Anterior cingulate cortex (tissue), 58 donors: Measurements from ENCODE around the gene VSTM4.

Experiments
- DNase-seq, 58 donors: peaks; one replicate each; lab custom pipeline; 2025; lab: John Stamatoyannopoulos, UW

Gene VSTM4

DNA sequence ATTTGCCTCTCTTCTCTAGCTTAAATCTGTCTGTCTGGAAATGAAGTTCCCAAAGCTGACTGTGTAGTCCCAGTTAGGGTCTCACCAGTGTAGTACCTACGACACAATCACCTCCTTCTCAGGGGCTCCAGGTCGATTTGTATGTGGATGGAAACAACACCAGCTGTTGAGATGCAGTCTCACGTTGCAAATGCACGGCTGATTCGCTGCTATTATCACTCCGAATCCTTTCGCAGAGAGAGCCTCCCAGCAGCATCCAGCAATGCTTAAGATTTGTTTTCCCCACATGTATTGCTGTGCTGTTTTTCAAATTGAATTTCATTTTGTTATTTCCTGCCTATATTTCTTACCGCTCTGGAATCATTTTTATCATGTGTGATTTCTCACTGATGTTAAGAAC is 16.3 kb downstream of the VSTM4 start:
- DNase-seq = no peak

DNA sequence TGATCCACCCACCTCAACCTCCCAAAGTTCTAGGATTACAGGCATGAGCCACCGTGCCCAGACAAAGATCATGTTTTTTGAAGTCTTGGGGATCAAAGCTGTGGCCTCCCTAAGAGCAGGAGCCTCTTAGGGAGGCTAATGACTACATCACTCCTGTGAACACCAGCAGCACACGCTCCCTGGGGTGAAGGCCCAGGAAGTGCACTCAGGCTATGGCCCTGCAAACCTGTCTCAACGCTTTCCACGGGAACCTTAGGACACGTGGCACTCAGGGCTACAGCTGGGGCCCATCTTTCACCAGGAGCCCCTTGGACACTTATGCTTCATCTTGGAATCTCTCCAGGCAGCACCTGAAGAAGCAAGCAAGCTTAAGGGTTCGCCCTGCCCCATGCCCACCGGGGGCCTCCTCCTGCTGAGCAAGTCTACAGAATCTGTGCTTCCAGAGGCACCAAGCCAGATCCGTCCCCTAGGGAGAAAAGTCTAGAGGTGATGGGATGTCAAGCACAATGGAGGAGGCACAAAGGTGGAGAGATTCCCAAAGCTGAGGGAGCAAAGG is 18.4 kb downstream of the VSTM4 start:
- no peak for DNase-seq

DNA sequence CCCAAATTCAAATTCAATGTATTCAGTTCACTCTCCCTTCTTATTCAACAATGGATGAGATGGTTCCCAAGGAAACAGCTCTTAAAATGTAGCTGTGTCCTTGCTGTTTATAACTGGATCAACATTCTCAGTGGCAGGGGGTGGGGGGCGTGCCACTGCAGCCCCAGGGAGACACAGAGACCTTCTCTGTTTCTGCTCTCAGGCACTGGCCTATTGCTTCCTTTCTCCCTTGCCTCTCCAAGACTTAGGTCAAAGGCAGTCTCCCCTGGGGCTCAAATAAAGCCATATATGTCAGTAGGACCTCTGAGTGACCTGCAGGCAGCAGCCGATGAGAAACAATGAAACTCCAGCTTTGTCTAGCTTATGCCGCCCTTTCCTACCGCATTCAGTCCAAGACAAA is 20.7 kb downstream of the VSTM4 start:
- no peak for DNase-seq

DNA sequence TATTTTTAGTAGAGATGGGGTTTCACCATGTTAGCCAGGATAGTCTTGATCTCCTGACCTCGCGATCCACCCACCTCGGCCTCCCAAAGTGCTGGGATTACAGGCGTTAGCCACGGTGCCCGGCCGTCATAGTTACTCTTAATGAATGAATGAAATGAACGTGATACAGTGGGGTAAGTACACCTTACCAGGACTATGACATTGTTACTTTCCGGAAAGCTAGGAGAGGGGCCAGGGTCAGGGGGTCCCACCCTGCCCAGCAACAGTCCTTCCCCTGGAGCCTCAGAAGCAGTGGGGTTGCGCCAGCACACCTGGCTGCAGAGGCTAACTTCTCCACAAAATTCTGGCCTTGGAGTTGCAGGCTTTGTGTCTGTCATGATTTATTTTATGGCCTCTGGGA is 21.4 kb downstream of the VSTM4 start:
- DNase-seq = no peak

DNA sequence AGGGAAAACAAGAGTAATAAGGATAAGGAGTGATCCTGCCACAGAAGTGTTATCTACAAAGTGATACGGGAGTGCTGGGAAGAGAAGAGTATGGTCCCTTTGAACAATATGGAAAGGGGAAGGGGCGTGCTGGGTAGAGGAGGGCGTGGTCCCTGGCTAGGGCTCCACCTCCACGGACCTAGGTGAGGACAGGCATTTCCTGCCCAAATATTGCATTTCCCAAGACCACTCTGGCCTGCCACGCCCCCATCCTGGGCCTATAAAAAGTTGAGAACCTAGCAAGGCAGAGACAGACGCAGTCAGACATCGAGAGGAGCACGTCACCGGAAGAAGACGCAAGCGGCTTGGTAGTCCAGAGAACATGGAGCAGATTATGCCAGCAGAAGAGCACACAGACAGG is 22.8 kb downstream of the VSTM4 start:
- DNase-seq = no peak

DNA sequence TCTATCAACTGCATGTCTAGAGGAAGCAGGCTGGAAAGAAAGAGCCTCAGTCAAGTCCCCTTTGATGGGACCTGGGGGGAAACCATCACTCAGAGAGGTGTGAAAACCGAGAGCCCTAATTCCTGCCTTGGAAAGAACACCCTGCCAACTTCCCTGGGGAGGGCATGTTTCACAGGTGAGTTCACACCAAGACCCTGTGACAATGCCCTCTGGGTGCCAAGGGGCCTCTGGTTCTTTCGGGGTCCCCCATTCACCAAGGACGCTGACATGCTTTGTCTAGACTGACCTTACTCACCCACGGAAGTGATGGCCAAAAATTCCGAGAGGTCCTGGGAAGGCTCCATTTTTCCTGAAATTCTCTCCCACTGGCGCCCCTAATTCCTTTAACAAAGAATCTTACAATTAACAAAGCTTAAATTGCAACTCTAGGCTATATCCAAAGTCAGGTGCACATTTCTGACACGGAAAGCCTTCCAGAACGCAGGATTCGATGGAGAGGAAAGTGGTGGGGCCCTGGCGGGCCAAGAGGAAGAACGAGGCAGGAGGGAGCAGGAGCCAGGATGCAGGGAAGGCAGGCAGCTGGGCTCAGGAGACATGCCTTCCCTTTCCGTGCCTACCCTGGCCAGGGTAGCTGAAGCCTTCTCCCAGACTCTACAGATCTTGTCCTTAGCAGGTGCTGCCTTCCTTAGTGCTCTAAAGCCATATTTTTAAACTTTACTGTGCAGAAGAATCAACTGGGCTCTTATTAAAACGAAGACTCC is 23.7 kb downstream of the VSTM4 start:
- no peak for DNase-seq

DNA sequence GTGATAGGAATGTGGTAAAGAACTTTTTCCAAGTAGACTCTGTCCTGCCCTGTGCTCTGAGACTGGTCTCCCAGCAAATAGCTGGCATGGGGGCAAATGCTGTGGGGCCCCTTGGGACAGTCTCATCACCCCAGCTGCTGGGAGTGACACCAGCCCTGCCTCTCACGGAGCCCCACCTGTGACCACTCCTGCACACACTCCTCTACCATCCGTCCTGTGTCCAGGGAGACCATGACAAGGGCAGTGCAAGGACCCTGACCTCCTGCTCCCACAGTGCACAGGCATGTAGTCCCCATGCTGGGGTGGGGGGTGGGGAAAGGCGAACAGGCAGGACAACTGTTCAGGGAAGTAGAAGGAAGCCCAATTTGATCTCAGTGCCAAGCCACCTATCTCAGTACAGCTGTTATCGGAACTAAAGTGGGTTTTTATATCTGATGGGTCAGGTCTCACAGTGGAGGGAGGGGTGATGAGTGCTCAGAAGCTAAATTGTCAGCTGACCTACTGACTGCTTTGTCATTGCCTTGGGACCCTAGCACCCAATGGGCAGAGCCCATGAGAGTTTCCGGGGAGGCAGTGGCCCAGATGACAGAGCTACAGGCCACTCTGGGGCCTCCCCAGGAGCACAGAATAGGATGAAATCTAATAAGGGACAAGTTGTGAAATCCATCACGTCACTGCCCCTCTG is 24.5 kb downstream of the VSTM4 start:
- DNase-seq = no peak

DNA sequence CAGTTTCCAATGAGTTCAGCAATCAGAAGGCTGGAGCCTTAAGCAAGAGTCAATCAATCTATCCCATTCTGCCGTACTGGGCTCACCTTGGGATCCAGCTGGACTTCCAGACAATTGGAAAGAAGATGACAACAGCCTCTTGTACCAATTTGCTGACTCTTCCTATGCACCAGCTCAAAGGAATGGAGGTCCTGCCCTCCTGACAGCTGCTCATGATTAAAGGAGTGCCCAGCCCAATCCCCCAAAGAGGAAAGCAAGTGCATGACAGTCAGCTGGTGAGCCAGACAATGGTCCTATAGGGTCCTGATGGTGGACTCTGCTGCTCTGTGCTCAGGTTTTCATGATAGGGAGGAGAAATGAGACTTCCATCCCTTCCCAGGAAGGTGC is 25.1 kb downstream of the VSTM4 start:
- no peak for DNase-seq

DNA sequence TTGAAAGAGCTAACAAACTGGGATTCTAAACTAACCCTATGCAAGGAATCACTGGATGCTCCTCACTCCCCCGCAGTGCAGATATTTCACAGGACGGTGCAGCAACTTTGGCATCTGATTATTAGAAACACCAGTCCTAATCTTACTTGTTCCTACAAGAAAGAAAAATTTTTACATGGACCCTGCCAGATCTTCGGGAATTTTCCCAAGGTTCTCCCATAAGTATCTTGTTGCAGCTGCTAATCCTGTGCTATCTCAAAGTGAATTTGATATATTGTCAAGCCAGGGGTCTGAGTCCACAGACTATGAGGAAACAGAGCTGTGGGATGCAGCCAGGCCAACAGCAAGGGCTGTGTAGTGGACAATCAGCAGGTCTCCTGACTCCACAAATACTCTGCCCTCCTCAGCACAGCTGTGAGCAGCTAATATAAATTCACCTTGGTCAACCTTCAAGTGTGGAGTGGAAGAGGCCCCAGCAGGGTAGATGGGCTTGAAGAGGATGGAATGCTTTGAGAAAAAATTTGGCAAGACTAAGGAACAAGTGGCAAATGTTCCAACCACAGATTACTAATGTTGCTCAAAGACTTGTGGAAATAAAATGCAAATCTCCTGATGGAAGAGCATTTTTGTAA is 25.6 kb downstream of the VSTM4 start:
- no peak for DNase-seq

DNA sequence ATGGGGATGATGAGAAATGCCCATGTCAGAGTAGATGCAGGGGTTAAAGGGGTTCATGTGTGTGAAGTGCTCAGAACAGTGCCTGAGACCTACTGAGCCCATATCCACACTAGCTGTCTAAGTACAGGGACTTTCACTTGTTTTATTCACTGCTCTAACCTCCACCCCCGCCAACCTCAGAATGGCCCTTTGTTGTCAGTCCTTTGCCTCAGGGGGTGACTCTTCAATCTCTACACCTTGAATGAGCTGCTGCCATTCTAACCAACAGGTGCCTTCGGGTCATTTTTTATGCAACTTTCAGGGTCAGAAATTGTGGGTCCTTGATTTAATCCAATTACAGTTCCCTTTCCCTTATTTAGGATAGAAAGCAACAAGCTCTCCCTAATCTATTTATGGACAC is 26.2 kb downstream of the VSTM4 start:
- no peak for DNase-seq

DNA sequence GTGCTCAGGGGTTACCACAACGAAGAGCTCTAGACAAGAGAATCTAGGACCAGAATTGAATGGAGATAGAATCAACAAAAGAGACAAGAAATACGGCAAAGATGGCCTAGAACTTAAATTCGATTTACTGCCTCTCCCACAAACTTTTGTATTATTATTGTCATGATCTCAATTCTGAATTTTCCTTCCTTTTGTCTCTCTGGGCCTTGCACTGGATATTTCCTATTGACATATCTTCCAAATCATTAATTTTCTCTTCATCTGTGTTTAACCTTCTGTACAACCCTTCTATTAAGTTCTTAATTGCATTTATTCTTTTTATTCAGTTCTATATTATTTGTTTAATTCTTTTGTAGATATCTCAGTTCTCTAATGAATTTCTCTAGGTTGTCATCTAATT is 28.4 kb downstream of the VSTM4 start:
- DNase-seq = no peak

DNA sequence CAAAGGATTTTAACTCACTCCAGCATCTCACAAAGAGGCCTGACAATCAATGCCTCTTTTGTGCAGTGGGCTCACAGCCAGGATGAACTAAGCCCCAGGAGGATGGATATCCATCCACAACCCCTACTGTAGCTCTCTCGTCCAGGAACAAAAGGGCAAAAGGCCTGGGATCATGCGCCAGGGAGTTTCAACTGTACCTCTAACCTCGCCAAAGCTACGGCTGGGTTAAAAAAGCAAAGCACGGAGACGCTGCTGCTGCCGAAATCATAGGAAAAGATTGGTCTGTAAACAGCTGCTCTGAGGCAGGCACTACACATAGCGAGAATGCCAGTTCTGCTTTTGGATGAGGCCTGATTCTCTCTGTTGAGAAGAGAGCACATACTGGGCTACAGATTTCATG is 32.1 kb downstream of the VSTM4 start:
- DNase-seq = peak in 19 of 58 donors; percentile 10 to 82 (median 32)

DNA sequence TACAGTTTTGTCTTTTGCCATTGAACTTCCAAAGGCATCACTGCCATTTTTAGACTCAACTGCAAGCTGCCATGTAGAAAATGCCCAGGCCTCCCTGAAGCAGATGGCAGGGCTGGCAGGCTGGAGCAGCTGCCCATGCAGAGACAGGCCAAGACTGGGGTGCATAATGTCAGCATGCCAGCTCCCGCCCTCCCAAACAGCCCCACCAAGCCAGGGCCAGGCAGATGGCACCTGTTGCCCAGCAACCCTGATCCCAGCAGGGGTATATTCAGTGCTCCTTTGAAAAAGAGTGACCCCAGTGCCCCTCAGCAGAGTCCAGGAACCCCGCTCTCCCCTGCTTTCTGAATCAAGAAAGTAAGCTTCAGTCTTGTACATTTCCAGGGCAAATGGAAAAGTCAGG is 32.6 kb downstream of the VSTM4 start:
- DNase-seq = peak in 36 of 58 donors; percentile 14 to 57 (median 34)

DNA sequence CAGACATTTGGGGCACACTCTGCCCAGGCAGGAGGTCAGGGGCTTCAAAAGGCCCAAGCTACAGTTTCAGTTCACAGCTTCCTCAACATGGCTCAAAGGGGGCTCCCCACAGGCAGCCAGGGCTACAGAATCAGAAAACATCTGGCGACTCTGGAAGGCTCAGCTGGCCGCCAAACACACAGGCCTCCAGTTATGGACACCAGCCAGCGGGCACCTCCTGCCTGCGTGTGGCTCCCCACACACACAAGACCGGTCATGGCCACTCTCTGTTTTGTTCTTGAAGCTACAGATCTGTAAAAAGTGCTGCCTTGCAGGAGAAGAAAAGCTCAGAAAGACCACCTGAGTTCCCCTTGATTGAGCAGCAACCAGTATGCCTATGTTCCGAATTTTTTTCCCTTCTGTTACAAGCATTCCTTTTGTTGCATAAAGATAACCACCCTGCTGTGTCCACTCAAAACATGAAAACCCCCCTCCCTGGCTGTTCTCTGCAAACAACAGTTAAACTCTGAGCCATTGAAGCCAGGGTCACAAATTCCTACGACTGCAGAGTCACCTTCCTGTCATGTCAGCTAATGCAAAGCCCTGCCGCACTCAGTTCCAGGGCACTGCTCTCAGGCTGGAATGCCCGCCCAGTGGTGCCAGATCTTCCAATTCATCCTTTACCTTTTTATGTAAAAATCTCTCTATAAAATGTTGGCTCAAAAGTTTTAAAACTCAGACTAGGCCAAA is 33.6 kb downstream of the VSTM4 start:
- peak in 4 of 58 donors; percentile 7 to 15 (median 10) for DNase-seq

DNA sequence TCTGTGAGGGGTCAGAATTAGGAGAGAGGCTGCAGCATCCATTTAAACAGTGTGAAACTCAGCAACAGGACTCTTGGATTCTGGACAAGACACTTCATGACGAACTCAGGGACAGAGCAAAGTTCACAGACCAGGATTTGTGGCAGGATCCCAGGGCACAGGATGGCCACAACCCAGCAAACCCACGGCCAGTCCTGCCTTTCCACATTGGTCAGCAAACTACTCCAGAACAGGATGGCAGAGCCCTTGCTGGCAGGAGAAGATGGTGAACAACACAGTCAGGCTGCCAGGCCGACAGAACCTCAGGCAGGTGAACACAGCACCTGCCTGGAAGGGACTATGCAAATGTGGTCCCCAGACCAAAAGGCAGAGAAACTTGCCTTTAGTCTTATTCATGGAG is 34.4 kb downstream of the VSTM4 start:
- DNase-seq = no peak

DNA sequence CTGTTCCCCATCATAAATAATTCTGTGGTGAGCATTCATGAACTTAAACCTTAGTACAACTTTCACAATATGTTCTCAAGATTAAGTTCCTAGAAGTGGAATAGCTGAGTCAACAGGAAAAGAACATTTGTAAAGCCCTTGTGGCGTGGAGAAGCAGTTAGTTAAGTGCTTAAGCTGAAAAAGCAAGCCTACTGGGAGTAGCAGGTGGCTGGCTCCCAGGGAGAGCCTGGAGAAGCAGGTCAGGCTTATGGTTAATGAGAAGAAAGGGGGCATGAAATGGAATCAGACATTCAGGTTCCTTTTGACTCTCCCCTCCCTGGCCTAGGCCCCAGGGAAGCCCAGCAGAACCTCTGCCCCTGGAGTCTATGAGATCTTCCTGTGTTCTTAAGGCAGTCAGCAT is 35.3 kb downstream of the VSTM4 start:
- DNase-seq = peak in 1 of 58 donors; percentile 5

DNA sequence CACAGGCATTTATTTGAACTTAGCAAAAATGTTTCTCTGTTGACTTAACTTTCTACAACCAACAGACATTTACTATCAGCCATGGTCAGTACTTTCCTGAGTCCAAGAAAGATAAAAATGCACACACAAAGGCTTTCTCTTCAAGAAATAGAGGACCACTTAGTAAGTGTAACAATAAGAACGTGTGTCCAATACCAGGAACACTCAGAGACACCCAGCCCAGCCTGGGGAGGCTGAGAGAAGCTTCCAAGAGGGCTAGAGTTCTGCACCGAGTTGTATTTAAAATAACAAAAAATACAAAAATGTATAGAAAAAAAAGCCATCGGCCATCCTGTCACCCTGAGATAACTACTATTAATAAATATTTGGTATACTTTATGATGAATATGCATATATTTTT is 35.8 kb downstream of the VSTM4 start:
- DNase-seq = no peak

DNA sequence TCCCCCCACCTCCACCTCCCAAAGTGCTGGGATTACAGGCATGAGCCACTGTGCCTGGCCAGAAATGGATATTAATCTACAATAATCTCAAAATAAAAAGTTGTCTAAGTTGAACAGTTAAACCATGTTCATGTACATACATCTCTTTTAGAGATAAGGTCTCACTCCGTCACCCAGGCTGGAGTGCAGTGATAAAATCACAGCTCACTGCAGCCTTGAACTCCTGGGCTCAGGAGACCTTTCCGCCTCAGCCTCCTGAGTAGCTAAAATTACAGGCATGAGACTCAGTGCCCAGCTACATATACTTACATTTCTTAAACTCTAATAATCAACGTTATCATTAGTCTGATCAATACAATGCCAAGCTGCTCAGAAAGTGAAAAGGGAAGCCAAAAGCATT is 36.2 kb downstream of the VSTM4 start:
- no peak for DNase-seq

DNA sequence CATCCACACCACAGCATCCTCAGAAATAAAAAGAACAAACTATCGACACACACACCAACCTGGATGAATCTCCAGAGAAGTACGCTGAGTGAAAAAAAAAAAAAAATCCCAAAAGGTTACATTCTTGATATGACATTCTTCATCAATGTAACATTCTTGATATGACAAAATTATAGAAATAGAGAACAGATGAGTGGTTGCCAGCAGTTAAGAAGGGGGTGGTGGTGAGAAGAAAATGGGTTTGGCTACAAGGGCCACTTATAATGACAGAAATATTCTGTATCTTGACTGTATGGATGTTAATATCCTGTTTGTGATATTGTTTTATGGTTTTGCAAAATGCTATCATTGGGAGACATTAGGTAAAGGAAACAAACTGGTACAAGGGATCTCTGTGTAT is 36.9 kb downstream of the VSTM4 start:
- no peak for DNase-seq

DNA sequence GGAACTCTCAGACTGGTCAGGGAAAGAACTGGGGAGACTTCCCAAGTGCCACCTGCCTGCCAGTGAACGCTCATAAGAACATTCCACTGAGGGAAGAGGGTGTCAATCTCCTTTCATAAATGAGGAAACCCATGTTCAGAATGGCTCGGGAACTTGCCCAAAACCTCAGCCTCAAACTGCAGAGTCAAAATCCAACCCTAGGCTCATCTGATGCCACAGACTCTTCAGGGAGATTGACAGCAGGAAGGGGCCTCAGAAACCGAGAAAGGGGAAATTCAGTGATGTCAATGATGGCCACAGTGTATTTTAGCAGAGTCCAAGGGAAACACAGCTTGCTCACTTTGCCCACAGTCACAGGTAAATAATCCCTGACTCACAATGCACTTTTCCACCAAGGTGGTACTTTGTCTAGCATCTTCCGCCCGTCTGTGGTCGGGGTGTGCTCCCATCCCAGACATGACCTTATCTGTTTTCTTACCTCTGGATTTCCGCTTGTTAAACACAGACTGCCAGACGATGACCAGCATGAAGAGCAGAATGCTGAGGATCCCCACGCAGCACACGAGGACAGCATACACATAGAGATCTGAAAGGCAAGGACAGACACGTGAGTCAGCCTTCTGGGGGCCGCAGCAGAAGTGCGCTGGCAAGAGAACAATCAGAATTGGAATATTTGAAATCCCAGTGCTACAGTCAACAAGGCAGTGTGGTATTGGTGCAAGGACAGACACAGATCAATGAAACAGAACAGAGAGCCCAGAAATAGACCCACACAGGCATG is 38.4 kb downstream of the VSTM4 start:
- DNase-seq = peak in 5 of 58 donors; percentile 5 to 21 (median 10)
